SKM-1 (cell line): Measurements from ENCODE around the gene CDK5.
"Not testable (repeated sequence)": the region's sequence is repeated elsewhere in the genome, so short reads cannot be mapped to it uniquely, and the experiment has no call there.

Source experiments
- DNase-seq: peaks from one replicate; lab custom pipeline; 2025; ENCODE audit not compliant: unreplicated experiment; lab: John Stamatoyannopoulos, UW

The CDK5 gene

DNA sequence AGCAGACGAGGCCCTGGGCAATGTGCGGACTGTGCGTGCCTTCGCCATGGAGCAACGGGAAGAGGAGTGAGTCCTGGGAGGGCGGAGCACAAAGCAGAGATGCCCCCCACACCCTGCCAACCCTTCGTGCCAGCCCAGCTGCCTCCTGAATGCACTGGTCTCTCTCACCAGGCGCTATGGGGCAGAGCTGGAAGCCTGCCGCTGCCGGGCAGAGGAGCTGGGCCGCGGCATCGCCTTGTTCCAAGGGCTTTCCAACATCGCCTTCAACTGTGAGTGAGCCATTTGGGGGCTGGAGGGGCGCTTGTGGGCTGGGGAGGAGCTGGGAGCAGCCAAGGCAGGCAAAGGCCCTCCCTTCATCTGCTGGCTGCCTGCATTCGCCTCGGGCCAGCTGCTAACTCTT lies 21.8 kb downstream of the CDK5 start:
- DNase-seq = no peak

DNA sequence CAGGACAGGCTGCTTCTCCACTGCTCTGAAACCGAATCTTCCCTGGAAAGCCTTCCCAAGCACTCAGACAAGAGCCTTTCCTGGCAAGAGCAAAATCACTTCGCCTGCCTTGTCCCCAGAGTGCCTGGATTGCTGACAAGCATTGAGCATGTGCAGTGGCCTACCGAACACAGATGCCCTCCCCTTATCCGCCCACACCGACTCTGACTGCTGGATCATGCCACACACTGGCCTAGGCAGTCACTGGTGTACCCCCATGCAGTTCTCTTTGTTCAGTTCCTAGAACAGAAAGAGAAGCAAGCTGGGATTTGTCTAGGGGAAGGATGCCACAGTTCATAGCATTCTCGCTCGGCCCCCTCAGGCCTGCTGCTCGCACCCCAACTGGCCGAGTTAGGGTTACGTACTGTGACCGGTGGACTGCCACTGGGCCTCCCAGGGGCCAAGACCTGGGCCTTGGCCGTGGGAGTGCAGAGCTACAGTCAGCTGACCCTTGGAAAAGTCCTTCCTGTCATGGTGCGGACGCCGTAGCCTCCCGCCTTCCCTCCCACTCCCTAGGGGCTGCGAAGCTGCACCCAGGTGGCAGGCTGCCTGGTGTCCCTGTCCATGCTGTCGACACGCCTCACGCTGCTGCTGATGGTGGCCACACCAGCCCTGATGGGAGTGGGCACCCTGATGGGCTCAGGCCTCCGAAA lies 22.5 kb downstream of the CDK5 start:
- no peak for DNase-seq

- no peak for DNase-seq
Observed at GRCh38 chr7:151034312-151035025, 23.2 kb downstream of the CDK5 start.

- DNase-seq = no peak
Observed at GRCh38 chr7:151033864-151034249, 23.8 kb downstream of the CDK5 start.

DNA sequence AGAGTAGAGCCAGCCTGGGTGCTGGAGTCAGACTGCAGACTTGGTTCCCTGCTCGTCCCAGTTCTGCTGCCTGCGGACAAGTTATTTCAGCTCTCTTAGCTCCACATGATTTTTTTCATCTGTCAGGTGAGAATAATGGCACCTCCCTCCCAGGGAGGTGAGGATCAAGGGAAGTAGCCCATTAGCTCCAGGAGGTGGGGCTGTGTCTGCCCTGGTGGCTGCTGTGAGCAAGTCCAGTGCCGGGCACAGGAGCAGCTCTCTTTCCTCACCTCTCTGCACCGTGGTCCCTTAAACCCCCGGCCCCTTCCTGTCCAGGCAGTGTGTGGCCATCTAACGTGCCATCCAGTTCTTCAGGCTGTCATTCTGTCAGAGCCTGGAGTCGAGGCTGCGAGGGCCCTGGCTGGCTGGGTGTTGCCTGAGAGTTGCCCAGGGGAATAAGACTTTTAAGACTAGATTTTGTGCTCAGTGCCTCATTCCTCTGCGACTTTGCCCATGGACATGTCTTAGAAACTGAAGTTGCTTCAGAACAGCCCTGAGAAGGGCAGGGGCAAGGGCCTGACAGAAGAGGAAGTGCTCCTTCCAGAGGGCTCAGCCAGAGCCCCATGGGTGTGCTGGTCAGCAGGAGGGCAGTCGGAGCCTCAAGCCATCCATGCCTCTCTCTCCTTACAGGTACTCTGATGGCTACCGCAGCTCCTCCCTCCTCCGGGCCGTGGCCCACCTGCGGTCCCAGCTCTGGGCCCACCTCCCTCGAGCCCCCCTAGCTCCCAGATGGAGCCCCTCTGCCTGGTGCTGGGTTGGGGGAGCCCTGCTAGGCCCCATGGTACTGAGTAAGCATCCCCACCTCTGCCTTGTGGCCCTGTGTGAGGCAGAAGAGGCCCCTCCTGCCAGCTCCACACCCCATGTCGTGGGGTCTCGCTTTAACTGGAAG lies 24.5 kb downstream of the CDK5 start:
- DNase-seq = no peak

GRCh38 chr7:151031011-151031410 lies 26.7 kb downstream of the CDK5 start:
- DNase-seq = no peak

GRCh38 chr7:151028948-151029501 lies 28.7 kb downstream of the CDK5 start:
- DNase-seq = no peak

GRCh38 chr7:151028131-151028947 lies 29.4 kb downstream of the CDK5 start, which contains the start of gene ABCB8:
ABCB8 (plus strand) TSS chr7:151028450; CDS start chr7:151028516, 66 bp downstream.
- DNase-seq = peak; percentile 78

GRCh38 chr7:151027728-151028130 lies 30.0 kb downstream of the CDK5 start:
- DNase-seq = not testable (repeated sequence)

DNA sequence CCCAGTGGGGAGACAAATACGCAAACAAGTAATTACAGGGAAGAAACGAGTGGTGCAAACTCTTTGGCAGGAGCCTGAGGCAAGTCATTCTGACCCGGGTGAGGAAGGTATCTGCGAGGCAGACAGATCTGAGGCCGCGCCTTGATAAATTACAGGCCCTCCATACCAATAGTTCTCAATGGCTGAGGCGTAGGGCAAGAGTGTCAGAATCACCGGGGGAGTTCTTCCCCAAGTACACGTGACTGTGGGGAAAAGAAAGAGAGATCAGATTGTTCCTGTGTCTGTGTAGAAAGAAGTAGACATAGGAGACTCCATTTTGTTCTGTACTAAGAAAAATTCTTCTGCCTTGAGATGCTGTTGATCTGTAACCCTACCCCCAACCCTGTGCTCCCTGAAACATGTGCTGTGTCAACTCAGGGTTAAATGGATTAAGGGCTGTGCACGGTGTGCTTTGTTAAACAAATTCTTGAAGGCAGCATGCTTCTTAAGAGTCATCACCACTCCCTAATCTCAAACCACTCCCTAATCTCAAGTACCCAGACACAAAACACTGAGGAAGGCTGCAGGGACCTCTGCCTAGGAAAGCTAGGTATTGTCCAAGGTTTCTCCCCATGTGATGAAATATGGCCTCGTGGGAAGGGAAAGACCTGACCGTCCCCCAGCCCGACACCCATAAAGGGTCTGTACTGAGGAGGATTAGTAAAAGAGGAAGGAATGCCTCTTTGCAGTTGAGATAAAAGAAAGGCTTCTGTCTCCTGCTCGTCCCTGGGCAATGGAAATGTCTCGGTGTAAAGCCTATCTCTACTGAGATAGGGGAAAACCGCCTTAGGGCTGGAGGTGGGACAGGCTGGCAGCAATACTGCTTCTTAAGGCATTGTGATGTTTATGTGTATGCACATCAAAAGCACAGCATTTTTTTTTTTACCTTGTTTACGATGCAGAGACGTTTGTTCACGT lies 30.6 kb downstream of the CDK5 start:
- DNase-seq = not testable (repeated sequence)

GRCh38 chr7:151025924-151026671 lies 31.6 kb downstream of the CDK5 start:
- DNase-seq = no peak

DNA sequence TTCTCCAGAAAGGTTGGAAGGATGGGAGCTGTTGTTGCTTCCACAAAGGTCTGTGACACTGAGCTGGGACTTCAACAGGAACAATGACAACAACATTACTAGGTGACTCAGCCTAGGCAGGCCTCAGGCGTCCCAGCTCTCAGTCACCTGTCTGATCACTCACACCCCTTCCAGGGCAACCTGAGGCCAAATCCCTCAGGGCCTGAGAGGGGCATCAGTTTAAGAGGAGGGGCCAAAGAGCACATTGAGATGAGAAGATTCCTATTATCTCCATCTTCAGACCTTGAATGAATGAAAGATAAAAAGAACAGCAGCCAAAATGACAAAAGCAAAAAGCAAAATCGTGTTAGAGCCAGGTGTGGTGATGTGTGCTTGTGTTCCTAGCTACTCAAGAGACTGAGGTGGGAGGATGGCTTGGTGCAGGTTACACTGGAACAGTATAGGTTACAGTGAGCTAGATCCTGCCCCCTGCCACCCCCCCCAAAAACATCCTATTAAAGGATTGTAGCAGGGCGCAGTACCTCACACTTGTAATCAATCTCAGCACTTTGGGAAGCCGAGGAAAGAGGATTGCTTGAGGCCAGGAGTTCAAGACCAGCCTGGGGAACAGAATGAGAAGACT lies 33.2 kb downstream of the CDK5 start, which contains the start of gene ATG9B:
Gene ATG9B (minus strand): TSS at position 60 of the 622 bp plus-strand sequence. CDS start 71 bp downstream, outside the sequence.
- no peak for DNase-seq

DNA sequence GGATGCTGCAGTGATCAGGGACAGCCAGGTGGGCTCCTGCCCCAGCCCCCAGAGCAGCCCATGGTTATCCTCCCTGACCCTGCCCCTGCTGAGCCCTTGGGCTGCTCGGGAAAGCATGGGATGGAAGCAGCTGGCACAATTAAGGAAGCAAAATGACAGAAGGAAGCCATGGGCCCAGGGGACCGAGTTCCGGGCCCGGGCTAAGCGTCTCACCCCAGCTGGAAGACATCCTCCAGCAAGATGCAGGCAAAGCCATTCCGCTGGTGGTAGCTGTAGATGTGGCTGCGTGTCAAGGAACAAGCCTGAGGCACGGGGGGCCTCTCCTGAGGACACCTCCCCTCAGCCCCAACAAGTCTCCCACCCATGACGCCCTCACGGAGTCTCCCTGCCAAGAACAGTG lies 34.5 kb downstream of the CDK5 start:
- no peak for DNase-seq

- DNase-seq = no peak
Observed at GRCh38 chr7:151020231-151020630, 37.5 kb downstream of the CDK5 start.

DNA sequence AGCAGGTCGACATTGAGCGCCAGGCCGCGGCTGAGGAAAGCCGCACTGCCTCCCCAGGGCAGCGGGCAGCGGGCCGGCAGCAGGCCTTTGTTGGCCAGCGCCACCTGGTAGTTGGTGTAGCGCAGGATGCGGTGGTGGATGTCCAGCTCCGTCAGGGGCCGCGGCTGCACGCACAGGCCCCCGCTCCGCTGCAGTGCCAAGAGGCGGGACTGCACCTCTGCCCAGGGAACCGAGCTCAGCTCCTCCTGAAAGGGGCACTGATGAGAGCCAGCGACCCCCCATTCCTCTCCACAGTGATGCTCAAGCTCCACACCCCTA lies 38.6 kb downstream of the CDK5 start:
- DNase-seq = no peak

DNA sequence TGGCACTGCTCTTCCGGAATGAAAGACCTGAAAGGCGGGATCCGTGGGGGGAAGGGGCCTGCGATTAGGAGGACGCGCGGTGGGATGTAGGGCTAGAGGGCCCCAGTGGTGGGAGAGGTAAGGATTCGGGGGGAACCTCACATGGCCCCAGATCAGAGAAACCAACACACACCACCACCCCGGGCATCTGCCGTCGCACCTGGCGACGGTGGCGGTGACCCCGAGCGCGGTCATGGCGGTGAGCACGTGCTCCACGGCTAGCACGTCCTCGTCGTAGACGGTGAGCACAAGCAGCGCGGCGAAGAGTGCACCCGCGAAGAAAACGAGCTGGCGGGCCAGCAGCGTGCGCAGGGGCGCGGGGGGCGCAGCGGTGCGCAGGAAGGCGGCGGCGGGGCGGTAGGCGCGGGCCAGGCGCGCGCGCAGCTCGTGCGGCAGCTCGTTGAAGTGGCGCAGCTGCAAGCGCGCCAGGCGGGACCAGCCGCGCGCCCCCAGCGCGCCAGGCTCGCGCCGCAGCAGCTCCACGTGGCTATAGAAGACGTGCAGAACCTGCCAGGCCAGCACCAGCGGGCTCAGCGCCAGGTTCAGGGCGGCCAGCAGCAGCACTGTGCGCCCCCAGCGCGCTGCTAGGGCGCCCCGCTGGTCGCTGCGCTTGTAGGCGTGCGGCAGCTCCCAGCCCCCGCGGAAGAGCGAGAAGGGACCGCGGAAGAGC lies 39.1 kb downstream of the CDK5 start:
- DNase-seq = no peak

- DNase-seq = no peak
Observed at GRCh38 chr7:151017953-151018420, 39.7 kb downstream of the CDK5 start.
